Choroid plexus epithelial cell (primary cell): ENCODE results near the gene FBXO15.

Source experiments
- DNase-seq: peaks from one replicate; pipeline ENCODE4 v3.0.0-alpha.2; 2010; ENCODE audit warnings: low read depth
- H3K4me3 ChIP-seq: 2 replicates; pipeline ENCODE4 v1.5.1; 2011; ENCODE audit warnings: low read depth, mild to moderate bottlenecking, control low read depth, low read length, moderate library complexity
- CTCF ChIP-seq: conservative IDR thresholded peaks from 2 replicates; pipeline ENCODE4 v1.5.1; 2011; ENCODE audit warnings: low read depth, mild to moderate bottlenecking, control low read depth, inconsistent platforms, low read length, moderate library complexity

FBXO15 gene

GRCh38 chr18:74108460-74108859, 39.2 kb downstream of the FBXO15 start:
- no peak for TF ChIP-seq CTCF
- DNase-seq = no peak
- no peak overlapping the region for H3K4me3 ChIP-seq

- TF ChIP-seq CTCF = no peak
Observed at GRCh38 chr18:74097803-74098202, 49.8 kb downstream of the FBXO15 start.

GRCh38 chr18:74092922-74093321, 54.7 kb downstream of the FBXO15 start:
- no peak overlapping the region for H3K4me3 ChIP-seq
- DNase-seq = no peak
- TF ChIP-seq CTCF = no peak

More at GRCh38 chr18:74097803-74098202, 49.8 kb downstream of the FBXO15 start:
- no peak for DNase-seq
- H3K4me3 ChIP-seq = no peak overlapping the region

- TF ChIP-seq CTCF = no peak
- no peak overlapping the region for H3K4me3 ChIP-seq
- no peak for DNase-seq
Observed at GRCh38 chr18:74084184-74084855, 63.3 kb downstream of the FBXO15 start.

GRCh38 chr18:74083557-74083952, 64.1 kb downstream of the FBXO15 start:
- no peak for DNase-seq
- H3K4me3 ChIP-seq = no peak overlapping the region
- no peak for TF ChIP-seq CTCF

- DNase-seq = no peak
Observed at GRCh38 chr18:74082742-74083556, 64.7 kb downstream of the FBXO15 start.

More at GRCh38 chr18:74082742-74083556, 64.7 kb downstream of the FBXO15 start:
- H3K4me3 ChIP-seq = no peak overlapping the region
- TF ChIP-seq CTCF = no peak
